ENCODE results near the gene GUCA2B.

GUCA2B gene

DNA sequence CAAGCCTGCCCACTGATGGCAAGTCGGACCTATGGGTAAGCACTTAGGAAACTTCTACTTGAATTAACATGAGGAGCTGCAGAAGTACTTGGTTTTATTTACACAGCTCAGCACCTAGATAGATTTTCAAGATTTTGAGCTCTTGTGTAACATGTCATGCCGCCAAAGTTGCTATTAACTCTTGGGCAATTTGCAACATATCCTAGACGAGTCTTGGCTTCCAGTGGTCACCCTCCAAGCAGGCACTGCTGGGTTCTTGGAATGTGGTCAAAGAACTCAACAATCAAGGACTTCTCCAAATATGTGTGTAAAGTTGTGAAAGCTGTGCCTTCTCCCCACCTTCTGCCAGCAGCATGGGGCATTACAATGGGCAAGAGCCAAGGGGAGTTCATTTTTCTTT is 17.8 kb upstream of the GUCA2B start:
- TF ChIP-seq, protein P1, sequence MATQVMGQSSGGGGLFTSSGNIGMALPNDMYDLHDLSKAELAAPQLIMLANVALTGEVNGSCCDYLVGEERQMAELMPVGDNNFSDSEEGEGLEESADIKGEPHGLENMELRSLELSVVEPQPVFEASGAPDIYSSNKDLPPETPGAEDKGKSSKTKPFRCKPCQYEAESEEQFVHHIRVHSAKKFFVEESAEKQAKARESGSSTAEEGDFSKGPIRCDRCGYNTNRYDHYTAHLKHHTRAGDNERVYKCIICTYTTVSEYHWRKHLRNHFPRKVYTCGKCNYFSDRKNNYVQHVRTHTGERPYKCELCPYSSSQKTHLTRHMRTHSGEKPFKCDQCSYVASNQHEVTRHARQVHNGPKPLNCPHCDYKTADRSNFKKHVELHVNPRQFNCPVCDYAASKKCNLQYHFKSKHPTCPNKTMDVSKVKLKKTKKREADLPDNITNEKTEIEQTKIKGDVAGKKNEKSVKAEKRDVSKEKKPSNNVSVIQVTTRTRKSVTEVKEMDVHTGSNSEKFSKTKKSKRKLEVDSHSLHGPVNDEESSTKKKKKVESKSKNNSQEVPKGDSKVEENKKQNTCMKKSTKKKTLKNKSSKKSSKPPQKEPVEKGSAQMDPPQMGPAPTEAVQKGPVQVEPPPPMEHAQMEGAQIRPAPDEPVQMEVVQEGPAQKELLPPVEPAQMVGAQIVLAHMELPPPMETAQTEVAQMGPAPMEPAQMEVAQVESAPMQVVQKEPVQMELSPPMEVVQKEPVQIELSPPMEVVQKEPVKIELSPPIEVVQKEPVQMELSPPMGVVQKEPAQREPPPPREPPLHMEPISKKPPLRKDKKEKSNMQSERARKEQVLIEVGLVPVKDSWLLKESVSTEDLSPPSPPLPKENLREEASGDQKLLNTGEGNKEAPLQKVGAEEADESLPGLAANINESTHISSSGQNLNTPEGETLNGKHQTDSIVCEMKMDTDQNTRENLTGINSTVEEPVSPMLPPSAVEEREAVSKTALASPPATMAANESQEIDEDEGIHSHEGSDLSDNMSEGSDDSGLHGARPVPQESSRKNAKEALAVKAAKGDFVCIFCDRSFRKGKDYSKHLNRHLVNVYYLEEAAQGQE (IDR thresholded peaks at IDR 0.05; ENCODE audit: insufficient read depth in 1 of 2, low read depth in 2 of 2, low read length in 2 of 2), result no peak
- no peak for TF ChIP-seq POLR2AphosphoS5 (IDR thresholded peaks at IDR 0.05; ENCODE audit: low read depth, low read length)

DNA sequence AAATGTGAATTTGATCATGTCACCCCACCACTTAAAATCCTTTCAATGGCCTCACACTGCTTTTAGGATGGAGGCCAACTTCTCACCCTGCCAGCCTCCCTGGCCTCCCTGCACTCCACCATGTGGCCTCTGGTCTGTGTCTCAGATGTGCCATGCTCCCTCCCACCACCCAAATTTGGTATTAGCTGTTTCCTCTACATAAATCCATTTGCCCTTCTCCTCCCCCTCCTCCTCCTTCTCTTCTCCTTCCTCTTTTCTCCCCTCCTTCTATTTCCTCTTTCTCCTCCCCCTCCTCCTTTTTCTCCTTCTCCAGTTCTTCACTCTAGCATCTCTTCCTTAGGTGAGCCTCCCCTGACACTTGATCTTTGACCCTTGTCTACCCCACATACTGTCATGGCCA is 16.7 kb upstream of the GUCA2B start:
- TF ChIP-seq SIN3A (IDR thresholded peaks at IDR 0.05; ENCODE audit: borderline replicate concordance, insufficient read depth, low read length) (no peak), POLR2AphosphoS5 (IDR thresholded peaks at IDR 0.05; ENCODE audit: low read depth, low read length) (no peak), TAF1 (IDR thresholded peaks at IDR 0.05; ENCODE audit: borderline replicate concordance, insufficient read depth, low read length) (no peak), FOXP2 (optimal IDR thresholded peaks at IDR 0.05; ENCODE audit: borderline replicate concordance, extremely low read depth, extremely low read length, insufficient read depth) (no peak)
- TF ChIP-seq, protein P1 (IDR thresholded peaks at IDR 0.05; ENCODE audit: insufficient read depth in 1 of 2, low read depth in 2 of 2, low read length in 2 of 2), result no peak

DNA sequence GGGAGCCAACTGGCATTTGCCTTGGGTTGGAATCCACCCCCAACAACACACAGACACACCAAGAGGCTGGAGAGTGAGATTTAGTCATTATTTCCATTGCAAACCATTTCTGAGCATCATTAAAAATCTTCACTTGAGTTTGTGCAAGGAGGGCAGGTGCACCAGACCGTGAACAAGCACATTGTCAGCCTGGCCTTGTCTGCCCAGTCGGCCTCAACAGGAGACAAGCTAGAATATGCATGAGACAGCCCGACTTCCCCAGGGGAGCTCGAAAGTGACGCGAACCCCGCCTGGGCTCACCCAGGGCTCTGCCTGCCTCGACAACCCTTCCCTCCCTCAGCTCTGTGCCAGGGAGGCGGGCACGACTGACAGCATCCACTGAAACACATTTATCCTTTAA is 15.4 kb upstream of the GUCA2B start:
- no peak for TF ChIP-seq POLR2AphosphoS5 (IDR thresholded peaks at IDR 0.05; ENCODE audit: low read depth, low read length)
- no peak for TF ChIP-seq SIN3A (IDR thresholded peaks at IDR 0.05; ENCODE audit: borderline replicate concordance, insufficient read depth, low read length)
- TF ChIP-seq, protein P1 (IDR thresholded peaks at IDR 0.05; ENCODE audit: insufficient read depth in 1 of 2, low read depth in 2 of 2, low read length in 2 of 2), result no peak
- TF ChIP-seq TAF1 (IDR thresholded peaks at IDR 0.05; ENCODE audit: borderline replicate concordance, insufficient read depth, low read length), result no peak

DNA sequence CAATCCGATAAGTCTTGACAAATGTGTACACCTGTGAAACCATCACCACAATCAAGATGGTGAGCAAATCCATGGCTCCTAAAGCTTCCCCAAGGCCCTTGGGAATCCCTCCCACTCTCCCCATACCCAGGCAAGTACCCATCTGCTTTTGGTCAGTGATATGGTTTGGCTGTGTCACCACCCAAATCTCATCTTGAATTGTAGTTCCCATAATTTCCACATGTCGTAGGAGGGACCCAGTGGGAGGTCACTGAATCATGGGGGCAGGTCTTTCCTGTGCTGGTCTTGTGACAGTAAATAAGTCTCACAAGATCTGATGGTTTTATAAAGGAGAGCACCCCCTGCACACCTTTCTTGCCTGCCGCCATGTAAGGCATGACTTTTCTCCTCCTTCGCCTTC is 14.6 kb upstream of the GUCA2B start:
- TF ChIP-seq FOXP2 (optimal IDR thresholded peaks at IDR 0.05; ENCODE audit: borderline replicate concordance, extremely low read depth, extremely low read length, insufficient read depth) (no peak), POLR2AphosphoS5 (IDR thresholded peaks at IDR 0.05; ENCODE audit: low read depth, low read length) (no peak), SIN3A (IDR thresholded peaks at IDR 0.05; ENCODE audit: borderline replicate concordance, insufficient read depth, low read length) (no peak), TAF1 (IDR thresholded peaks at IDR 0.05; ENCODE audit: borderline replicate concordance, insufficient read depth, low read length) (no peak)
- TF ChIP-seq, protein P1 (IDR thresholded peaks at IDR 0.05; ENCODE audit: insufficient read depth in 1 of 2, low read depth in 2 of 2, low read length in 2 of 2), result no peak

DNA sequence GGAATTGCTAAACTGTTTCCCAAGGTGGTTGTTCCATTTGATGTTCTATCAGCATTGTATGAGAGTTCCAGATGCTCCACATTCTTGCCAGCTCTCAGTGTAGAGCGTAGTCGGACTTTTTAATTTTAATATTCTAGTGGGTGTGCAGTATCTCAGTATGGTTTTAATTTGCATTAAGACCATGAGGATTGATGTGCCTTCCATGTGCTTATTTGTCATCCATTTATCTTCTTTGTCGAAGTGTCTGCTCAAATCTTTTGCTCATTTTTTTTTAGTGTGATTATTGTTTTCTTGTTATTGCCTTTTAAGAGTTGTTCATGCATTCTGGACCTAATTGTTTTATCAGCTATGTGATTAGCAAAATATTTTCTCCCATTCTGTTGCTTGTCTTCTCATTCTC is 13.8 kb upstream of the GUCA2B start:
- TF ChIP-seq POLR2AphosphoS5 (IDR thresholded peaks at IDR 0.05; ENCODE audit: low read depth, low read length) (no peak), FOXP2 (optimal IDR thresholded peaks at IDR 0.05; ENCODE audit: borderline replicate concordance, extremely low read depth, extremely low read length, insufficient read depth) (no peak), TAF1 (IDR thresholded peaks at IDR 0.05; ENCODE audit: borderline replicate concordance, insufficient read depth, low read length) (no peak), SIN3A (IDR thresholded peaks at IDR 0.05; ENCODE audit: borderline replicate concordance, insufficient read depth, low read length) (no peak)
- TF ChIP-seq, protein P1 (IDR thresholded peaks at IDR 0.05; ENCODE audit: insufficient read depth in 1 of 2, low read depth in 2 of 2, low read length in 2 of 2), result no peak

Measured in PFSK-1 (cell line).